Endothelial cell of umbilical vein (primary cell): ENCODE results near the gene DCLK1. TPM values are rescaled to one million over a fixed set of nuclear protein-coding genes. Genes with fewer than 3 reads are reported as not detected.

Experiments used
- BruUV-seq: library from RNA; stranded (reverse); fragments of 400-500 nt; replicated peaks from 2 replicates; lab custom pipeline; 2021; lab: Mats Ljungman, UMichigan
- CTCF ChIA-PET: fragments of 300-600, 350-600 bp; sonication (Branson Sonifier 250); formaldehyde crosslinking; loops from one replicate; lab custom pipeline; 2021; ENCODE audit warnings: antibody characterized with exemption, inconsistent platforms; lab: Charles Lee
- POLR2A ChIA-PET: fragments of 300-600, 350-600 bp; sonication (Branson Sonifier 250); formaldehyde crosslinking; loops from one replicate; lab custom pipeline; 2021; ENCODE audit warnings: antibody characterized with exemption, inconsistent platforms; lab: Charles Lee
- DNase-seq: peaks from one replicate; pipeline ENCODE4 v3.0.0-alpha.2; 2011; ENCODE audit warnings: low read depth, low spot score
- FAIRE-seq: peaks from 2 replicates; lab custom pipeline; 2011; peaks lifted over from hg19 to GRCh38; lab: Jason Lieb, UNC
- H2AFZ ChIP-seq: 2 replicates; pipeline ENCODE4 v1.6.0; 2012; ENCODE audit warnings: low read depth, low read length, control low read depth, inconsistent platforms
- H3K27ac ChIP-seq: 2 replicates; pipeline ENCODE4 v1.5.1; 2011; ENCODE audit warnings: low read depth, mild to moderate bottlenecking, control low read depth, low read length, moderate library complexity; ENCODE audit not compliant: insufficient read depth
- H3K27me3 ChIP-seq, 2 experiments: 2 replicates each; pipeline versions ENCODE4 v1.6.0 to v1.6.1; 2011; ENCODE audit warnings: low read length in 2 of 2, mixed read lengths in 1 of 2; ENCODE audit not compliant: control insufficient read depth in 2 of 2, insufficient read depth in 2 of 2
- H3K36me3 ChIP-seq, 2 experiments: 2 replicates in 1 of 2; 3 replicates in 1 of 2; pipeline ENCODE4 v1.5.1; 2011; ENCODE audit warnings: low read length in 2 of 2, mild to moderate bottlenecking in 1 of 2, moderate library complexity in 1 of 2; ENCODE audit not compliant: control insufficient read depth in 2 of 2, insufficient read depth in 2 of 2; ENCODE audit errors: extremely low read depth in 1 of 2
- H3K4me1 ChIP-seq: 3 replicates; pipeline ENCODE4 v1.5.1; 2011; ENCODE audit warnings: mild to moderate bottlenecking, low read length; ENCODE audit not compliant: control insufficient read depth, insufficient read depth; ENCODE audit errors: extremely low read depth
- H3K4me2 ChIP-seq: 2 replicates; pipeline ENCODE4 v1.6.1; 2011; ENCODE audit warnings: low read length, control low read depth, mixed read lengths; ENCODE audit not compliant: insufficient read depth
- H3K4me3 ChIP-seq, 3 experiments: fragments of 200-600 bp in 1 of 3; sonication (generic), shearing (Covaris generic) in 1 of 3; replicated peaks in 1 of 3; 2 replicates each; pipeline ENCODE4 v1.5.1; 2011 to 2016; ENCODE audit warnings: control low read depth in 3 of 3, low read length in 3 of 3, mild to moderate bottlenecking in 2 of 3, inconsistent platforms in 1 of 3, low read depth in 1 of 3, moderate library complexity in 1 of 3; ENCODE audit not compliant: insufficient read depth in 1 of 3
- H3K79me2 ChIP-seq: 2 replicates; pipeline ENCODE4 v1.6.0; 2012; ENCODE audit warnings: low read length, inconsistent platforms; ENCODE audit not compliant: control insufficient read depth, insufficient read depth
- H3K9ac ChIP-seq: replicated peaks from 2 replicates; pipeline ENCODE3; 2011; ENCODE audit warnings: low read length, control low read depth; ENCODE audit not compliant: insufficient read depth; ENCODE audit errors: extremely low read depth
- H3K9me1 ChIP-seq: replicated peaks from 3 replicates; pipeline ENCODE4 v1.6.0; 2011; ENCODE audit warnings: mild to moderate bottlenecking, low read length; ENCODE audit not compliant: control insufficient read depth, insufficient read depth; ENCODE audit errors: extremely low read depth
- H3K9me3 ChIP-seq: replicated peaks from 2 replicates; pipeline ENCODE4 v1.5.1; 2012; ENCODE audit warnings: low read length, inconsistent platforms; ENCODE audit not compliant: control insufficient read depth, insufficient read depth
- H4K20me1 ChIP-seq: replicated peaks from 2 replicates; pipeline ENCODE3; 2011; ENCODE audit warnings: mild to moderate bottlenecking, low read length; ENCODE audit not compliant: control insufficient read depth, insufficient read depth; ENCODE audit errors: extremely low read depth
- CTCF ChIP-seq, 2 donors: IDR thresholded peaks; 1 replicate in 1 of 2; 2 replicates in 1 of 2; pipeline ENCODE4 v1.5.1; 2011; ENCODE audit warnings: low read length in 2 of 2, mild to moderate bottlenecking in 2 of 2, moderate library complexity in 2 of 2, control low read depth in 1 of 2, inconsistent platforms in 1 of 2, low read depth in 1 of 2; ENCODE audit not compliant: insufficient read depth in 1 of 2; ENCODE audit errors: extremely low read depth in 1 of 2
- EZH2 ChIP-seq: IDR thresholded peaks from 2 replicates; pipeline ENCODE4 v1.6.1; 2012; ENCODE audit warnings: borderline replicate concordance, low read depth, mild to moderate bottlenecking, moderate library complexity, low read length, inconsistent platforms; ENCODE audit not compliant: severe bottlenecking
- FOS ChIP-seq: IDR thresholded peaks from 2 replicates; pipeline ENCODE4 v1.6.1; 2011; ENCODE audit warnings: mild to moderate bottlenecking, low read length, moderate library complexity, borderline replicate concordance; ENCODE audit not compliant: insufficient read depth
- GATA2 ChIP-seq: IDR thresholded peaks from 2 replicates; pipeline ENCODE4 v1.7.0; 2011; ENCODE audit warnings: low read depth, mild to moderate bottlenecking, moderate library complexity, mixed read lengths, low read length; ENCODE audit not compliant: insufficient read length, insufficient read depth
- JUN ChIP-seq: IDR thresholded peaks from 2 replicates; pipeline ENCODE4 v1.6.1; 2011; ENCODE audit warnings: borderline replicate concordance, low read depth; ENCODE audit not compliant: insufficient read length, insufficient read depth
- MYC ChIP-seq: IDR thresholded peaks from one replicate; pipeline ENCODE4 v1.6.1; 2011; ENCODE audit warnings: mild to moderate bottlenecking, low read depth, low read length
- POLR2A ChIP-seq: IDR thresholded peaks from 2 replicates; pipeline ENCODE4 v1.6.1; 2012; ENCODE audit warnings: low read depth, mild to moderate bottlenecking, control low read depth, low read length
- POLR2AphosphoS5 ChIP-seq: IDR thresholded peaks from 2 replicates; pipeline ENCODE4 v1.6.1; 2012; ENCODE audit warnings: low read depth, mild to moderate bottlenecking, control low read depth, low read length, moderate library complexity; ENCODE audit not compliant: insufficient read depth
- dilution Hi-C: fragments of 300-500 bp; cut with MboI; formaldehyde crosslinking; loops from one replicate; pipeline ENCODE4 v1.15.0; 2019; ENCODE audit warnings: low sequenced_read_pairs; ENCODE audit not compliant: extremely low pct_ligation_motif_present
- intact Hi-C: fragments of 100-400 bp; cut with micrococcal nuclease; formaldehyde crosslinking; loops from one replicate; pipeline ENCODE4 v1.10.0; 2022
- polyA plus RNA-seq, 4 experiments: library from polyadenylated mRNA; depleted of rRNA in 3 of 4; stranded (reverse) in 3 of 4; unstranded in 1 of 4; fragments of >200 nt; gene quantifications; 2 replicates each; pipeline versions ENCODE4 v1.2.1 to v1.2.3, GENCODE V29; 2011 to 2012; ENCODE audit warnings: missing spikeins in 1 of 4
- total RNA-seq: library from RNA; stranded (reverse); gene quantifications from 2 replicates; pipeline ENCODE4 v1.2.3, GENCODE V29; 2021
- TF ChIP-seq, protein P1 (sequence below): IDR thresholded peaks from 2 replicates; pipeline ENCODE4 v1.6.1; 2011; ENCODE audit not compliant: insufficient read depth, insufficient read length

The DCLK1 gene
- total and polyA plus RNA-seq, 2 donors (not counting 3 experiments of a cell fraction or from before 2014, with no cell fraction given) = 0.28 to 3.9 TPM

DNA sequence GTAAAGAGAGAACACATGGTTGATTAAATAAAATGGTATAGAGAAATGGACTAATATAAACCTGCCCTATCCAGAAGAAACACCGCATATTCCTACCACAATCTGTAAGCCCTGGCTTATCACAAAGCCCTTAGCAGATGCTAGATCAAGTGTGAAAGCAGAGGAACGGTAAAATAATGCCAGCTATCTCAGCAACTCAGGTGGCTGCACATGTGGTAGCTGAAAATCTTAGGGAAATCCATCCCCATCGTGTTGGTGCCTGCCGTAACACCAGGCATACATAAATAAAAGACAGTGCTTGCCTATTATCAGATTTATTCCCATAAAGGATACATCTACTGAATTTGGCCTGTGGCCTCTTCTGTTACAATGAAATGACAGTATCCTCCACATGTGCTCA, 350.6 kb downstream of the DCLK1 start:
- Histone ChIP-seq H4K20me1 (no peaks in the 10 kb centered on the region), H3K9ac (no peak overlapping the region), H3K4me1 (no peaks in the 10 kb centered on the region), H3K9me3 (no peaks in the 10 kb centered on the region), H3K27me3 (peaks cover 0 to 2% of the 10 kb centered on the region in 2 experiments), H2AFZ (no peak overlapping the region), H3K4me3 (no peak overlapping the region), H3K79me2 (no peaks in the 10 kb centered on the region), H3K36me3 (no peaks in the 10 kb centered on the region), H3K9me1 (no peaks in the 10 kb centered on the region), H3K27ac (no peak overlapping the region), H3K4me2 (no peak overlapping the region)
- dilution Hi-C loops (no loop called here), intact Hi-C loops (no loop called here)
- TF ChIP-seq MYC (no peak), JUN (no peak), FOS (no peak), POLR2A (no peak), GATA2 (no peak), POLR2AphosphoS5 (no peak), EZH2 (no peak), CTCF (IDR thresholded peaks at IDR 0.05; ENCODE audit: extremely low read depth in 1 of 2, insufficient read depth in 1 of 2, low read depth in 1 of 2, low read length in 2 of 2) (no peak)
- TF ChIP-seq, protein P1, sequence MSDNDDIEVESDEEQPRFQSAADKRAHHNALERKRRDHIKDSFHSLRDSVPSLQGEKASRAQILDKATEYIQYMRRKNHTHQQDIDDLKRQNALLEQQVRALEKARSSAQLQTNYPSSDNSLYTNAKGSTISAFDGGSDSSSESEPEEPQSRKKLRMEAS = no peak
- no TSS peak for BruUV-seq
- FAIRE-seq (no peak), DNase-seq (no peak)
- ChIA-PET POLR2A (no interaction called here), CTCF (interaction anchor here (2.0 kb wide), 1 partner anchor 9 kb away, joined by 19 read pairs; no protein-coding TSS in a partner anchor)
